ENCODE measurements around the gene BHMT2. TPM values are rescaled to one million over a fixed set of nuclear protein-coding genes. Genes with fewer than 3 reads are reported as not detected.

The BHMT2 gene
- total and polyA plus RNA-seq, 10 of the 15 experiments (the other 5 are each of a cell fraction or from before 2014, with no cell fraction given): not detected

DNA sequence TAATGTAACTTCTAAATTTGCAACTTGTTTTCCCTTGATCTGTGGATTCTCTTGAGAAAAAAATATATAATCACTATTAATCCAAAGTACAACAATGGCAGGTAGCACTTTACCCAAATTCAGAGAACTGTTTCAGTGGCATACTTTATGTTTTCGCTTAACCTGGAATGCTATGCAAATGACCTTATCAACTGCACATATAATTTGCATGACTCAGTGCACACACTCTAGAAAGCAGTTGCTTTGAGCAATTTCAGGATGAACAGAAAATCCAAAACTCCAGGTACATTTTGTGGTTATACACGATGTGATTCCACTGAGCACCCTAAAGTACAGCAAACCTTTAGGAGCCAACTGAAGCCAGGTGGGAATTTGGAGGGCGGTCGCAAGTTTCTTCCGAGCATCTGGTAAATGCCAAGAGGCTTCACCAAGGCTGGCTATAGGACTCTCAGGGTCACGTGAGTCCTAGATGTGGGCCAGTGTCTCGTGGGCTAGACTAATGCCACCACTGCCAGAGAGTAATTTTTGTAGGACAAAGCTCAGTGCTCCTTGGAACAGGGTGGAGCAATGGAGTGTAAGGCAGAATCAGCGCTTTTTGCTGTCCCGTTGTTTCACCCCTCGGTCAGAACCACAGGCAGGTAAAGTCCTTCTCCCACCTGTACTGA lies 37.4 kb upstream of the BHMT2 start (continued):
- TF ChIP-seq SUPT20H (IDR thresholded peaks at IDR 0.05; ENCODE audit: borderline replicate concordance, control insufficient read depth, low read depth, low read length): no peak
- TF ChIP-seq CHD4 (IDR thresholded peaks at IDR 0.05): no peak

DNA sequence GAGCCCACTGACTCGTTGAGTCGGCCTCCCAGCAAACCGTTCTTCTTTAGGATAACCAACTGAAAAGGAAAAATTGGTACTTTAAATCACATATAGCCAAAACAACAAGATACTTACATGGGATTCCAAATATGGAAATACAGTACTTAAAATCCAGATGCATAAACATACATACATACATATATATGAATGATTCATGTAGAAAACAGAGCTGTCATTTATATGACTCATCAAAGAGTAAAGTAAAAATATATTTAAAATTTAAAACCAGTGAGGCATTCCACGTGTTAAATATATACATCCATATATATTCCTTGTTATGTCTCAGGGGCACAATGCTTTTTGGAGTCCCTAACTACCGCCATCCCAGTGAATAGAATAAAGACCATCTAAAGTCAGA lies 36.8 kb upstream of the BHMT2 start:
- ChIA-PET CTCF (interaction anchor here (1.4 to 3.6 kb wide), 4 partner anchors 9 to 100 kb away, joined by 3 to 23 read pairs (median 6); no protein-coding TSS in a partner anchor), SMC1A (ENCODE audit: uncharacterized antibody, unreplicated experiment) (no interaction called here), POLR2A (no interaction called here), RAD21 (ENCODE audit: unreplicated experiment) (no interaction called here)
- H3K4me3 ChIP-seq: no peak overlapping the region
- H3K9me3 ChIP-seq (replicated peaks; ENCODE audit: control insufficient read depth, insufficient read depth, low read length): no peaks in the 10 kb centered on the region; the same call in 2 of the 3 replicates
- H3K36me3 ChIP-seq (ENCODE audit: control insufficient read depth in 2 of 2, insufficient read depth in 2 of 2, low read length in 1 of 2): no peaks in the 10 kb centered on the region
- no peak overlapping the region for H3K27ac ChIP-seq (ENCODE audit: control insufficient read depth, insufficient read depth)
- no peaks in the 10 kb centered on the region for H4K20me1 ChIP-seq (ENCODE audit: control insufficient read depth, insufficient read depth)
- no peaks in the 10 kb centered on the region for H3K79me2 ChIP-seq (ENCODE audit: control insufficient read depth, insufficient read depth, low read length)
- H3K27me3 ChIP-seq (replicated peaks in 1 of 2; ENCODE audit: control insufficient read depth in 2 of 2, insufficient read depth in 2 of 2, low read length in 1 of 2): no peaks in the 10 kb centered on the region
- FAIRE-seq (no peak), ATAC-seq (no peak), DNase-seq (ENCODE audit: low read depth, low spot score) (no peak)
- 36% methylated on average over 5 of the region's 5 CpGs for WGBS (ENCODE audit: insufficient coverage, insufficient replicate concordance, low lambda C conversion rate, missing lambda C conversion rate)
- intact Hi-C loops (cut with micrococcal nuclease; ENCODE audit: unreplicated experiment) (no loop called here), in situ Hi-C loops (cut with MboI) (no loop called here)
- H3K9ac ChIP-seq (ENCODE audit: control insufficient read depth, insufficient read depth, low read length): no peak overlapping the region
- no peak overlapping the region for H2AFZ ChIP-seq (ENCODE audit: control insufficient read depth, low read depth, low read length)
- no peak overlapping the region for H3K4me2 ChIP-seq (ENCODE audit: control insufficient read depth, insufficient read depth)
- H3K4me1 ChIP-seq (ENCODE audit: control insufficient read depth, insufficient read depth, low read length): no peaks in the 10 kb centered on the region
- no TSS peak for BruUV-seq (replicated peaks)
- TF ChIP-seq KLF5 (IDR thresholded peaks at IDR 0.05; ENCODE audit: partially characterized antibody): no peak
- TF ChIP-seq POU2F2 (IDR thresholded peaks at IDR 0.05; ENCODE audit: borderline replicate concordance, low read depth, low read length): no peak
- TF ChIP-seq, protein P1, sequence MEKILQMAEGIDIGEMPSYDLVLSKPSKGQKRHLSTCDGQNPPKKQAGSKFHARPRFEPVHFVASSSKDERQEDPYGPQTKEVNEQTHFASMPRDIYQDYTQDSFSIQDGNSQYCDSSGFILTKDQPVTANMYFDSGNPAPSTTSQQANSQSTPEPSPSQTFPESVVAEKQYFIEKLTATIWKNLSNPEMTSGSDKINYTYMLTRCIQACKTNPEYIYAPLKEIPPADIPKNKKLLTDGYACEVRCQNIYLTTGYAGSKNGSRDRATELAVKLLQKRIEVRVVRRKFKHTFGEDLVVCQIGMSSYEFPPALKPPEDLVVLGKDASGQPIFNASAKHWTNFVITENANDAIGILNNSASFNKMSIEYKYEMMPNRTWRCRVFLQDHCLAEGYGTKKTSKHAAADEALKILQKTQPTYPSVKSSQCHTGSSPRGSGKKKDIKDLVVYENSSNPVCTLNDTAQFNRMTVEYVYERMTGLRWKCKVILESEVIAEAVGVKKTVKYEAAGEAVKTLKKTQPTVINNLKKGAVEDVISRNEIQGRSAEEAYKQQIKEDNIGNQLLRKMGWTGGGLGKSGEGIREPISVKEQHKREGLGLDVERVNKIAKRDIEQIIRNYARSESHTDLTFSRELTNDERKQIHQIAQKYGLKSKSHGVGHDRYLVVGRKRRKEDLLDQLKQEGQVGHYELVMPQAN (conservative IDR thresholded peaks at IDR 0.05): no peak
- TF ChIP-seq, protein P2, sequence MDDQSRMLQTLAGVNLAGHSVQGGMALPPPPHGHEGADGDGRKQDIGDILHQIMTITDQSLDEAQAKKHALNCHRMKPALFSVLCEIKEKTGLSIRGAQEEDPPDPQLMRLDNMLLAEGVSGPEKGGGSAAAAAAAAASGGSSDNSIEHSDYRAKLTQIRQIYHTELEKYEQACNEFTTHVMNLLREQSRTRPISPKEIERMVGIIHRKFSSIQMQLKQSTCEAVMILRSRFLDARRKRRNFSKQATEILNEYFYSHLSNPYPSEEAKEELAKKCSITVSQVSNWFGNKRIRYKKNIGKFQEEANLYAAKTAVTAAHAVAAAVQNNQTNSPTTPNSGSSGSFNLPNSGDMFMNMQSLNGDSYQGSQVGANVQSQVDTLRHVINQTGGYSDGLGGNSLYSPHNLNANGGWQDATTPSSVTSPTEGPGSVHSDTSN (IDR thresholded peaks at IDR 0.05; ENCODE audit: insufficient replicate concordance, low read depth, low read length): no peak
- no peak for TF ChIP-seq ZNF217 (IDR thresholded peaks at IDR 0.05)
- no peak for TF ChIP-seq BACH1 (IDR thresholded peaks at IDR 0.05; ENCODE audit: borderline replicate concordance)
- TF ChIP-seq ZBTB33 (IDR thresholded peaks at IDR 0.05): no peak
- TF ChIP-seq SMAD1 (IDR thresholded peaks at IDR 0.05; ENCODE audit: low read depth, partially characterized antibody): no peak
- no peak for TF ChIP-seq CBFB (IDR thresholded peaks at IDR 0.05; ENCODE audit: low read depth)
- no peak for TF ChIP-seq ZNF687 (IDR thresholded peaks at IDR 0.05)

Data from GM12878 (cell line).